Measurements from ENCODE around the gene MARCHF3.
"Not testable (repeated sequence)": the region's sequence is repeated elsewhere in the genome, so short reads cannot be mapped to it uniquely, and the experiment has no call there.

The MARCHF3 gene

DNA sequence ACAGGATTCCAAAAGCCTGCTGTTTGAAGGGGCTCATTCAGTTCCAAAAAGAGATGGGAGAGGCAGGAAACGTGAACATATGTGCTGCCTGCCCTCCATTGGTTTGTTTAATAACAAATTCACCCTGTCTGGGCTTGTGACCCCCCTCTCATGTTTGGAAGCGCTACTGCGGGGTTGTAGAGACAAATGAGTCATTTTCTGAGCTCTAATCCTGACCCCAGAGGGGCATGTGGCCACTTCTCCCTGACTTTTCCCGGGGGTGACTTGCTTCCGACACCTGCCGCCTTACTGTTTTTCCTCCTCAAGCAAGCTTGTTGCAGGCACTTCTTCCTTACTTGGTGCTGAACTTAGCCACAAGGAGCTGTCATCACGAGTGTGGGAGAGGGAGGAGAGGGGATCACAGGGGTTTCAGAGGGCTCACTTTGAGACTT, 177.5 kb downstream of the MARCHF3 start:
- no peak for DNase-seq (ENCODE audit: insufficient read length, low spot score)
- FAIRE-seq, result no peak
- no peak for TF ChIP-seq POLR2A (IDR thresholded peaks at IDR 0.05; ENCODE audit: low read depth, low read length)

DNA sequence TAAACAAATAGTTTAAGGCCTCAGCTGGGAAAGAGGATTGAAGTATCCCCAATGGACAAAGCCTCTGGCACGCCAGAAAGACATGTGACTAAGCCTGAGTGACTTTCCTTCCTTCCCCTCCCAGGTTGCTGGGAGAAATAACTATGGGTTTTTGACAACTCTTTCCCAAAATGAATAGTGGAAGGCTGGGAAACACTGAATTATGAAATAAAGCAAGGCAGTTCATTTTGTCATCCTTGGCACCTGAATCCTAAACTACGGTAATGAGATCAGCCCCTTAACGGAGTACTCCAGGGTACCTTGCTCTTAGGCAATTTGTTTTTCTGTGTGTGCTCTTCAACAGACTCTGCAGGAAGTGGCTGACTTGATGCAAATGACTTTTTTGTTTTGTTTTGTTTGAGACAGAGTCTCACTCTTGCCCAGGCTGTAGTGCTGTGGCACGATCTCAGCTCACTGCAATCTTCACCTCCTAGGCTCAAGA, 178.2 kb downstream of the MARCHF3 start:
- TF ChIP-seq POLR2A (IDR thresholded peaks at IDR 0.05; ENCODE audit: low read depth, low read length), result no peak
- FAIRE-seq (no peak), DNase-seq (ENCODE audit: insufficient read length, low spot score) (no peak)

DNA sequence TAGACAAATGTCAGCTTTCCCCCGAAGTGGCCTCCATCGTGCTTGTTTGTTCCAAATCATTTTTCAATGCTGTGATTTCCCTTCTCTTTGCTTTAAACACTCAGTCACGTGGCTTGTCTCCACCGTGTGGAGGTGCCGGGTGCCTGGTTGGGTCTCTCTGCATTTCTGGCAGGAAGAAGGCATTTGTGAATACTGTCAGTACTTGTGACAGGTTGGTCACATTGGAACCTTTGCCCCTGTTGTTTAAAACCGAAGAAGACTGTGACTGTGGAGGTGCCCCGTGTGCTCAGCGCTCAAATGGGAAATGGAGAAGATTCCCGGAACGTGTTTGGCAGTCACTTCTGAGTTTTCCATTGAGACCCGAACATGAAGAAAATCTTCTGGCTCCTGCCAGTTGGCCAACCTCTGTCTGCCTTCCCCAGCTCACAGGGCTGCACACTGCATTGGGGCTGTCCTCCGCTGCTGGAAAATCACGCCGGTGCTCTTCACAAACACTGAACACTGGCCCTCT, 178.8 kb downstream of the MARCHF3 start:
- no peak for TF ChIP-seq POLR2A (IDR thresholded peaks at IDR 0.05; ENCODE audit: low read depth, low read length)
- DNase-seq (ENCODE audit: insufficient read length, low spot score) (no peak), FAIRE-seq (no peak)

DNA sequence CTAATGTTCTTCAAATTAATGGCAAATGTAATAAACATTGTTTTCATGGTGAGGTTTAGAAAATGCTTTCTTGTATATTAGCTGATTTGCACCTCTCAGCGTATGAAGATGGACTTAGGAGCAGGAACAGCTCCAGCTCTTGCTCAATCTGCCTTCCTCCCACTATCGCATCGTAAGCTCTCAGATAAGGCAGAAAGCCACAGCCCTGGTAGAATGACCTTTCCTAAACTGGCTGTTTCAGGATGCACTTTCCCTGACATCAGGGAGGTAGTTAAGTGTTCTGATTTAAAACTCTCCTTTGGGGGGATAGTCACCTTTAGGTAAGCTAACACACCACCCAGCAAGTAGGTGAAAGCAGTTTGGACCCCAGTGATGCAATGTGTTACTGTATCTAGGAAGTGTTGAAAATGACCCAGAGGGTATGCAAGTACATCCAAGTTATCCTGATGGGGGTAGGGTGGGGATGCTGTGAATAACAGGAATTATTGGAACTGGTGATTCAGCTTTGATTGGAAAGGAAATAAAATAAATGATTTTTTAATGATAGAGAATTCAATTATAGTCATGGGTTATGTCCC, 181.2 kb downstream of the MARCHF3 start:
- no peak for TF ChIP-seq POLR2A (IDR thresholded peaks at IDR 0.05; ENCODE audit: low read depth, low read length)
- DNase-seq (ENCODE audit: insufficient read length, low spot score) (no peak), FAIRE-seq (no peak)

DNA sequence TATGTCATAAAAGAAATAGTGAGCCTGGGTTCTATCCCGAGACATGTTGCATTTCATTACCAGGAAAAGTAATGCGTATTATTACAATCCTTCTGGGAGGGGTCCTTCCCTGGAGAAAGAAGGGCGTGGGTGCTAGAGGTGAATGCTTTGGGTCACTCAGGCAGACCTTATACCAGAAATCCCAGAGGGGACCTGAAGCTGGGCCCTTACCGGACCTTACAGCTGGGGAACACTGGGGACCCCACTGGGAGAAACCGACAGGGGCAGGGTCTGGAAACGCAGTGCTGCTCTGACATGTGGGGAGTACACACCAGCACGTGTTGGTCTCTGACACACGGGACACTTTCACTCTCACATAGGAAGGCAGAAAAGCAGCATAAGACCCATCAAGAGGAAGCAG, 182.1 kb downstream of the MARCHF3 start:
- TF ChIP-seq POLR2A (IDR thresholded peaks at IDR 0.05; ENCODE audit: low read depth, low read length), result no peak
- no peak for FAIRE-seq
- DNase-seq (ENCODE audit: insufficient read length, low spot score), result no peak

DNA sequence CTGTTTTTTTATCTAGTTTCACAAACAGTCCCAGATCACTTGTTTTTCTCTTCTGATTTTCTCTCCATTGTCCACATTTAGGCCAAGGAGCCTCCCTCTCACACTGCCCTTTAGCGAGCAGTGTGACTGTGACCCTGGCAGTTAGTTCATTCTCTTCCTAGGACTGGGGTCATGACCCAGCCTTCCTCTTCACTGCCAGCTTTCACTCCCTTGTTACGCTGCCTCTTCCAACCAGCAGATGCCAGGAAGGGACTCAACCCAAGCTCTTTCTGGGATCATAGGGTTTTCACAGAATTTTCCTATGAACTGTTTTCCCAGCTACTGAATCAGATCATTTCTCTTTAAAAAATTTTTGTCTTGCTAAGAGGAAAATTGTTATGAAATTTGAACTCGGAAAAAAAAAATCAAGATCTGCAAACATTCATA, 182.5 kb downstream of the MARCHF3 start:
- DNase-seq (ENCODE audit: insufficient read length, low spot score), result no peak
- no peak for TF ChIP-seq POLR2A (IDR thresholded peaks at IDR 0.05; ENCODE audit: low read depth, low read length)
- FAIRE-seq, result no peak

DNA sequence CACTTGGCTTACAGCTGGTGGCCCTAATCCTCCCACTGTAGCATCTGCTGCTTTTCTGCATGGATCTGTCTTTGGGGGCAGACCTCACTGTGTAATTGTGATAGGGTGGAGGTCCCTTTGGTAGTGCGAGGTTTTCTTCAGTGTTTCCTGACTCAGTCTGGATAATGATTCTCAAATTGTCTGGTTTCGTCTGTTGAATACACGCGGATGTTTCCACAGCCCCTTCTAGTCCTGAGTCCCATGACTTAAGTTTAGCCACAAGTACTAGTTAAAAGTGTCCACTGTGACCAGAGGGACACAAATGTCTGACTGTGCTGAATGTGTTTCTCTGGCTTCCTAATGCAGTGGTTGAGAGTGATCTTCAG, 182.9 kb downstream of the MARCHF3 start:
- no peak for TF ChIP-seq POLR2A (IDR thresholded peaks at IDR 0.05; ENCODE audit: low read depth, low read length)
- FAIRE-seq, result no peak
- DNase-seq (ENCODE audit: insufficient read length, low spot score), result no peak

DNA sequence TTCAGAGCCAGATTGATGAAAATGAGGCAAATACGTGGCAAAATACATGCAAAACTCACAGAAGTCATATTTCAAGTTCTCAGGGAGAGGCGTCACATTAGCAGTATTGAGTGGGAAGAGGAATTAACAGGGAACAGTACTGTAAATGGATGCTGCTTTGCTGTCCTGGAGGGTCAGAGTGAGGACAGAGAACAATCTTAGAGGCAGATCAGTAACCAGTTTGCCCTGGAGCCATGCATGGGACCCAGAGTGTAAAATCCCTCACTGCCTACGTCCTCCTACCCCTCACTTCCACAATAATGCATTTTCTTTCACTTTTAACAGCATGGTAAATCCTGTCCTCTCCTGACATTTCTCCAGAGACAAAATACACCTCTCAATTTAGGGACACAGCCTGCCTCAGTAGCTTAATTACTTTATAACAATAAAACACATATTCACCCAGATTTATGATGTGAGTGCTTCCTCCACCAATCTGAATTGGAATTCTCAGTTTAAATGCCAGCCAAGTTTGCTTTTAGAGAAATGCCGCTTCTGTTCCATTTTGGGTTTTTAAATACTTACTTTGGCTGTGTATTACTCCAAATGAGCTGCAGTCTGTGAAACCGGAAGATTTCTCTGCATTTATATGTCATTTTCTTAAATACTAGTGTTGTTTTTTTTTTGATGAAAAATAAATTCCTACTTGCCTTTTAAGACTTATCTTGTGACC, 183.5 kb downstream of the MARCHF3 start:
- DNase-seq (ENCODE audit: insufficient read length, low spot score) (no peak), FAIRE-seq (no peak)
- TF ChIP-seq POLR2A (IDR thresholded peaks at IDR 0.05; ENCODE audit: low read depth, low read length), result no peak

DNA sequence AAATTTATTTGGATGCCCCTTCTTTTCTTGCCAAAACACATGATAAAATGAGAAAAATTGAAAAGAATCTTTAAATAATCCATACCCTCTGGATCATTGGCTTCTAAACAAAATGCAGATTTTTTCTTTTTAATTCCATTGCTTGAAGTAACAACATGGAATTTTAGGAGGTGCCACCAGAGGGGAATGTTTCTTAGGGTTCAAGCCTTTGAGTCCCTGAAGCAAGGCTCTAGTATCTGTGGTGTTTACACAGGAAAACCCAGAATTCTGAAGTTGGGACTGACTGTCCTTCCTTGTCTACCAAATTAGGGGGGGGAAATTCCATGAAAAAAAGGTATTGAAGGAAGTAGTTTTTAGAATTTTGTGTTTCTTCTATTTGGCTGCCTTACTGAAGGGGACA, 184.0 kb downstream of the MARCHF3 start:
- no peak for FAIRE-seq

DNA sequence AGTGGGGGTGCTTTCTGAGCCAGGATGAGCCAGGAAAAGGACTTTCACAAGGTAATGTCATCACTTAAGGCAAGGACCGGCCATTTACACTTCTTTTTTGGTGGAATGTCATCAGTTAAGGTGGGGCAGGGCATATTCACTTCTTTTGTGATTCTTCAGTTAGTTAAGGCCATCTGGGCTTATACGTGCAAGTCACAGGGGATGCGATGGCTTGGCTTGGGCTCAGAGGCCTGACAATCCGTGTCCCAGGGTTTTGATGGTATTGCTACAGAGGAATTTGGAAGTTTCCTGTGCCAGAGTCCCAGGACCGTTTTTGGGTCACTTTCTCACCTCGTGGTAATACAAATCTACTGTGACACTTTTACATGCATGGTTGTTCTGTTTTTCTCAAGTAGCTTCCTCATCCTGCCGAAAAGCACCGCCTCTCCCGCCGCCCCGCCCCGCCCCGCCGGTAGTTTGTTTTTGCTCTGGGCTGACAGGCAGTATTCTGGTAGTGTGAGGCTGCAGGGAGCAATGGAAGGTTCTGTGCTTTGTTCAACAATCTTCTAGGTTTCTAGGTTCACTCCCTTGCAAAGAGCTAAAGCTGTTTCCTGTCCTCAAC, 184.8 kb downstream of the MARCHF3 start:
- DNase-seq (ENCODE audit: insufficient read length, low spot score); FAIRE-seq: not testable (repeated sequence)

More for the DNA sequence above, 184.0 kb downstream of the MARCHF3 start:
- no peak for TF ChIP-seq POLR2A (IDR thresholded peaks at IDR 0.05; ENCODE audit: low read depth, low read length)
- no peak for DNase-seq (ENCODE audit: insufficient read length, low spot score)

DNA sequence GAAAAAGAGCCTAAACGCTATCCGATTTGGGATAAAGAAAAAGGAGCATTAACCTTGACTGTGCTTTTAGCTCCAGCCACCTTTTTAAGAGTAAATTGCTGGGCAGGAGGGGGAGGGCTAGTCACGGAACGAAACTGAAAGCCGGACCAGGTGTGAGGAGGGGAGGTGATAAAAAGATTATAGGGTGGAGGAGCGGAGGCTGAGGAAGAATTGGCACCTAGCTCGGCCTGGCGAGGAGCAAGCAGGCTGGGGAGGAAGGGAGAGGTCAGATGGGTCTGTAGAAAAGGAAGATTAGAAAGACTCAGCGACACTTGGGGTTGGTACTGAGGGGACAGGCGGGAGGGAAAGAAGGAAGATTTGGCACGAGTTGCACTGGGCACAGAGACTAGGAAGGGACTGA, 187.0 kb downstream of the MARCHF3 start:
- DNase-seq (ENCODE audit: insufficient read length, low spot score); FAIRE-seq: not testable (repeated sequence)

DNA sequence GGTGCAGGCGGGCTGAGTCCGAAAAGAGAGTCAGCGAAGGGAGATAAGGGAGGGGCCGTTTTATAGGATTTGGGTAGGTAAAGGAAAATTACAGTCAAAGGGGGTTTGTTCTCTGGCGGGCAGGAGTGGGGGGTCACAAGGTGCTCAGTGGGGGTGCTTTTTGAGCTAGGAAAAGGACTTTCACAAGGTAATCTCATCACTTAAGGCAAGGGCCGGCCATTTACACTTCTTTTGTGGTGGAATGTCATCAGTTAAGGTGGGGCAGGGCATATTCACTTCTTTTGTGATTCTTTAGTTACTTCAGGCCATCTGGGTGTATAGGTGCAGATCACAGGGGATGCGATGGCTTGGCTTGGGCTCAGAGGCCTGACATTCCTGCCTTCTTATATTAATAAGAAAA, 191.0 kb downstream of the MARCHF3 start:
- DNase-seq (ENCODE audit: insufficient read length, low spot score), result not testable (repeated sequence)

DNA sequence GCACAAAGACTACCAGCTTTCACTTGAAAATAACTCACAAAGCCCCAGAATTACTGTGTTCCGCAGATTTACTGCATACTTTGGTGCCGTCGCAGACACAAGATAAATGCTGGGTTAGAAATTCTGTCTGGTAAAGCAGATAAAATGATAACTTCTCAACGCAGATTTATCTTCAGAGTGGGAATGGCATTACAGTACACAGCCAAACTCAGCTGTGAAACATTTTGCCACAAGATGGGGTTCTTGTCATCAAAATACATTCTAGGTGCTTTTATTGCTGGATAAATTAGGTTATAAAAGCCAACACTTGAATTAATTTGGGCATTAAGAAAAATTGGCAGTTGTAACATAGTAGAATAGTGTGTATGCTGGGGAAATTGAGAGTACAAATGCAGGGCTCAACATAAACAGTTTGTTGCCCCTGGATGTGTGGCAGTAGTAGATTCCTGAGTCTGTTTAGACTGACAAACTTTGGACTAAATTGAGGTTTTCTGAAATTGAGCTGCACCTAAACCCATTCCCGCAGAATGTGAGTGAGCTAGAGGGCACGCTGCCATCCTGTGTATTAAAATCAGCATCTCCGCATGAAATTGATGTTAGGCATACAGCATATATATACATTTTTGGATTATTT, 192.3 kb downstream of the MARCHF3 start:
- FAIRE-seq (peak; percentile 62), DNase-seq (ENCODE audit: insufficient read length, low spot score) (no peak)
- TF ChIP-seq POLR2A (IDR thresholded peaks at IDR 0.05; ENCODE audit: low read depth, low read length), result no peak

More for the DNA sequence above, 191.0 kb downstream of the MARCHF3 start:
- not testable (repeated sequence) for FAIRE-seq

DNA sequence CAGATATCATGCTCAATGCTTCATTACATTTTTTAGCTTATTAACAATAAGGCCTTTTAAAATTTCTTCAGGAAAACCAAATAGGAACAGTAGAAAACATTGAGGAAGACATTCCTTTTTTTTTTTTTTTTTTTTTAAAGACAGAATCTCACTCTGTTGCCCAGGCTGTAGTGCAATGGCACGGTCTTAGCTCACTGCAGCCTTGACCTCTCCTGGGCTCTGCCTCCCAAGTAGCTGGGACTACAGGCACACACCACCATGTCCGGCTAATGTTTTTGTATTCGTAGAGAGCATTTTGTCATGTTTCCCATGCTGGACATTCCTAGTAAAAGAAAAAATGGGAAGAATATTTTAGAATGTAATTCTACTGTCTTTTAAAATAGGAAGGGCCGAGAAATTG, 193.1 kb downstream of the MARCHF3 start:
- no peak for TF ChIP-seq POLR2A (IDR thresholded peaks at IDR 0.05; ENCODE audit: low read depth, low read length)
- DNase-seq (ENCODE audit: insufficient read length, low spot score) (no peak), FAIRE-seq (no peak)

Measured in H54 (cell line).